GM18907 (cell line): ENCODE measurements around the gene PQBP1.

ENCODE experiments used
- ATAC-seq: cut with Tn5 transposase; IDR thresholded peaks from one replicate; pipeline ENCODE4 v1.9.1; 2021; ENCODE audit warnings: mild to moderate bottlenecking, moderate library complexity; ENCODE audit not compliant: unreplicated experiment

PQBP1 gene

DNA sequence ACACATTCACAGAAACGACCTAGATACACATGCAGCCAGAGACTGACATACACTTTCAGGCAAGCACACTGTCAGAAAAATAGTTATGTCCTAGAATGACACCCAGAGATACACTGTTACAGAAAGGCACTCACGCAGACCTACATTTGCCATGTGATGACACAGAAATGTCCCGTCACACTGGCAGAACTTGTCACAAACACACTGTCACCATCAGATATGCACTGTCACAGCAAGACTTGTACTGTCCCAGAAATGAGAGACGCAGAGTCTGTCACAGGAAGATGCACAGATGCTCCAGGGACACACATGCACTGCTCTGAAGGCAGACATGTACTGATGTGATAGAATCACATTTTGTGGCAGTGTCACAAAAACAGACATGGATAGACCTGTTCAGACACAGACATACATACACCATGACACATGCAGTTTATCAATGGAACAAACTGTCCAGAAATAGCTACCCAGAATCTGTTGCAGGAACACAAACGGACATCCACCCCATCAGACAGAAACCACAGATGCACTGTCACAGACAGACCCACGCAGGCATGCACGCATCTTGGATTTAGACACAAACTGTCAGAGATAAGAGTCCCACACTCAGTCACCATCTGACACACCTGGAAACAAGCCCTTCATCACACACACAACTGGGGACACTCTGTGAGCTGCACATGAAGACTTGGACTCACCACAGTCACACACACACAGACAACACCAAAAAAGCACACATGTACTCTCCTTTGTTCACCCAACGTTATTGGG lies 22.4 kb downstream of the PQBP1 start:
- no peak for ATAC-seq

DNA sequence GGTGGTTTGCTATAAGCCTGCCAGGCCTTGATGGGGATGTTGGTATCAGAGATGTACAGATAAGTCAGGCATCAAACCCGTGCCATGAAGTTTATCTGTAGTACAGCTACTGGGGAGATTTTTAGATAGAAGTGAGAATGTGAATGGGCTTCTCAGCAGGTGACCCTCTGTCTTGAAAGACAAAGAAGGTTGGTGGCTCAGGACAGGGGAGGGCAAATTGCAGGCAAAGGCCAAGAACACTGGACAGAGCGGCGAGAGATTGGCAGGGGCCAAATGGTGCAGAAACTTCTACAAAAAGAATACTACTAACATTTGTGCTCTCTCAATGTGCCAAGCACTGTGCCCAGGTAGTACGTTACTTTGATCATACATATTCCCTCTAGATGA lies 23.0 kb downstream of the PQBP1 start:
- no peak for ATAC-seq

DNA sequence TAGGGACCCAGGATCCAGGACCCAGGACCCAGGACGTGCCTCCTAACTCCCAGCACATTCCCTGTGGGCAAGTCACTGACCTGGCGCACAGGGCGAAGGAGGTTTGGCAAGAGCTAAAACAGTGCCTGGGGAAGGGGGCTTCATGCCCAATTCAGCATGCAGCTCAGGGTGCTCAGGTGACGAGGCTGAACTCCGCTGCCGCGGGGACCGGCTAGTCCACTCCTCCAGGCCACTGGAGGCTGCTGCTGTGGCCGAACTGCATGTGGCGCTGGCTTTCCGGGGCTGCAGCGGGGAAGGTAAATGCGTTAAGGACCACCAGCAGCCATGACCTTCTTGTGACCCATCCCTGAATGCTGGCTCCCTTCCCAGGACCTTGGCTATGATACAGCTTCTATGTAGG lies 26.0 kb downstream of the PQBP1 start:
- no peak for ATAC-seq

DNA sequence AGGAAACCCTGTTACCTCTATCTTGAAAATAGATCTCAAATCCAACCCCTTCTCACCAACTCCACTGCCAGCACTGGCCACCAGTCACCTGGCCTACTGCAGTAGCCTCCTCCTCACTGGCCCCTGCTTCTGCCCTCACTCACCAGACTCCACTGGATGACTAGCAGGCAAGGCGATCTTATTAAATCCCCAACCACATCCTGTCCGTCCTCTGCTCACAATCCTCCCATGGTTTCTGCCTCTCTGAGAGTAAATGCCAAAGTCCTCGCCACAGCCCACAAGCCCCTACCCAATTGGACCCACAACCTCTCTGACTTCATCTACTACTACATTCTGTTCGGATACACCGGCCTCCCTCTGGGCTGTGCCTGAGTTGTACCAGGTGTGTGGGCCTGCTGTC lies 26.5 kb downstream of the PQBP1 start:
- no peak for ATAC-seq

DNA sequence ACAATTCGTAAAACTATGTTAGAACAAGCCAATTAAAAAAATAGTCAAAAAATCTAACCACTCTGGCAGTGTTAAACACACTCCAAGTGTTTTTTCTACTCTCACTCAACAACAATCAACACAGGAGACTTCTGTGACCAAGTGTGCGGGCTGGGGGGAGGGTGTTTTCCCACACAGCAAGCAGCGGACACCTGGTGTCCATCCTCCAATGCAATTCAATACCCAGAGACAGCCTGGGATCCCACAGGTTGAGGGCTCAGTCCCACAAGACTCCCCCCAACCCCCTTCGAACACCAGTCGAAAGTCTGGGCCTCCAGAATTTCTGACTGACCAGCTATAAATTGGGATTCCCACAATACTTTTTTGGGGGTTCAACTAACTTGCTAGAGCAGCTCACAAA lies 29.4 kb downstream of the PQBP1 start:
- no peak for ATAC-seq

DNA sequence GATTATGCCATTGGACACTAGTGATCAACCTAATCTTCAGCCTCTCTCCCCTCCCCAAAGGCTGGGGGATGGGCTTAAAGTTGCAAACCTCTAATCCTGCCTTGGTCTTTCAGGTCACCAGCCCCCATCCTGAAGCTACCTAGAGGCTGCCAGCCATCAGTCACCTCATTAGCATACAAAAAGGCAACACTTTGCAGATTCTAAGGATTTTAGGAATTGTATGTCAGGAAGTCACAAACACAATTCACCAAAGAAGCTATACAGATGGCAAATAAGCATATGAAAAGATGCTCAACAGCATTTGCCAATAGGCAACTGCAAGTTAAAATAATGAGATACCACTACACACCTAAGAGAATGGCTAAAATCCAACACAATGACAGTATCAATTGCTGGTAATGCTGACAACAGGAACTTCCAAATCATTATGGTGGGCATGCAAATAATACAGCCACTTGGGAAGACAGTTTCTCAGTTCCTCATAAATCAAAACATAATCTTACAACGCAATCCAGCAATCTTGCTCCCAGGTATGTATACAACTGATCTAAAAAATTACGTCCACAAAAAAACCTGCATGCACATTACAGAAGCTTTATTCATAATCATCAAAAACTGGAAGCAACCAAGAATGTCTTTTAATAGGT lies 30.1 kb downstream of the PQBP1 start:
- ATAC-seq = no peak

DNA sequence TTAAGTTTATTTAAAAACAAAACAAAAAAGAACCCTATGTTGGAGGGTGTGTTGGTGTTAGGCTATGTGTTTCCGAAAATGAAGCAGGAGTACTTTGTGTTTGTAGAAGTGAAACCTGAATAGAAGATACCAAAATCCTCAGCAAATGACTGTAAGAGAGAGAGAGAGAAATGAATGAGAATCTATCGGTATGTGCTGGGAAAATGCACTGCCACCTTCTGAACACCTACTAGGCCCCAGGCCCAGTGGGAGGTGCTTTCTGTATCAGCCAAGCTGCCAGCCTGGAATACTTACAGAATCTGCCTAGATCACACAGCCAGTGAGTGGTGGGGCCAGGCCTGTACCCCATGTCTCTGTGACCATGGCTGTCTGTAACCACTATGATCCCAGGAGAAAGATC lies 36.0 kb downstream of the PQBP1 start:
- peak; percentile 21 for ATAC-seq

DNA sequence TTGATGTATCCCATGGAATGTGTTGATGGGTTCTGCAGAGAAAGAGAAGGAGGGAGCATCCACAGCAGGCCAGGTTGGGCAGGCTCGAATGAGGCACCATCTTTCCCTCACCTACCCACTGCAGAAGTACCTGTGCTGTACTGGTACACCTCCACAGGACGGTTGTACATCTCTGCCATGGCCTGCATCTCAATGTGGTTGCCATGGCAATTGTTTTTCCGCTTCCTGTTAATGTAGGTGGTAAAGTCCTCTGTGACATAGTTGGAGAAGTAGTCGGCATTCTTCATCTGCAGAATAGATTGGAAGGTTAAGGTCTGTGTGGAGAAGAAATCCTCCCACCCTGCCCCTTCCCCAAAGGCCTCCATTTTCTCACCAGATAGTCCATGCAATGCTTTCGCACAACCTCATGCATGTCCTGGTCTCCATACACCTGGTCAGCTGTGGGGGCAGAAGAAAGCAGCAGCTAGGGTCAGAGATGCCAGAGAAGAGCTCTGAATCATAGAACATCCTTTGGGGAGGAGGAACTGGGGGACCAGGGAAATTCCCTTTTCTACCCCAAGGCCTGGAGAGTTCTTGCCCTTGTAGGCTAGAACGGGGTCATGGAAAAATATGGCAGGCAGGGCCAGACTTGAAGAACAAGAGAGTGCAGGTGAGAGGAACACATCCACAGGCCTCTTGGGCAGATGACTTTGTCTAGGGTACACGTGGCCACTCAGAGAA lies 37.0 kb downstream of the PQBP1 start:
- ATAC-seq = no peak

DNA sequence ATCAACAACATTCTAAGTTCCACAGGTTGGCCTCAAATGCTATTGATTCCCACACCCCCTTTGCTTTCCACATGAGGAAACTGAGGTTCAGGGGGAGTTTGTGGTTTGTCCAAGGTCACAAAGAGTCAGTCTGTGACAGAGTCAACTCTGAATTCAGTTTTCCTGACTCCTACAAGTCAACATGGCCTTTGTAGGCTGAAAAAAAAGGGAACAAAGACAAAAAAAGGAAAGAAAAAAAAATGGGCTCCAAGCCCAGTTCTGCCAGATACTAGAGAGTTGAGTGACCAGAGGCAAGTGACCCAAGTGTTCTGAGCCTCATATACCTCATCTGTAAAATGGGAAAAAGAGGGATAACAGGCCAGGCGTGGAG lies 37.6 kb downstream of the PQBP1 start:
- ATAC-seq = no peak

DNA sequence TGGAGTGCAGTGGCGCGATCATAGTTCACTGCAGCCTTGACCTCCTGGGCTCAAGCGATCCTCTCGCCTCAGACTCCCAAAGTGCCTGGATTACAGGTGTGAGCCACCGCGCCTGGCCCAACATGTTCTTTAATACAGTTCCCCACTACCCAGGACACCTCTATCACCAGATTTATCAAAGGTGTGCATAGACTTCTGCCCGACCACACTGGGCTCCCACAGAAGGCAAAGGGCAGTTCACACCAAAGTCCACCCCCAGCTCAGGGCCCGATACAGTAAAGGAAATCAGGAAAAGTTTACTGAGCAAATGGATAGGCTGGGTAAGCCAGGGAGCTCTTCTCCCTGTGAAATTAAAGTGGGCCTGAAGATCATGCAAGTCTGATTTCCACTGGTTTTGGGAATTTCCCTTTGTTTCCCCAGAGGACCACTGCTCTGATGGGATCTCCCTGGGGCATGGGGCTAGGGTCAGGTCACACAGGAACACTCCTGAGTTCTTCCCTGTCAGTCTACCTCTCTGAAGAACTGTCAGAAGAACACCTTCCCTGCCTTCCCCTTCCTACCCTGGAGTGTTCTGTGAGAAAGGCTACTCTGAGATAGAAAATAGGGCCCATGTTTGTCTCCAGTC lies 38.8 kb downstream of the PQBP1 start:
- ATAC-seq = peak; percentile 14

DNA sequence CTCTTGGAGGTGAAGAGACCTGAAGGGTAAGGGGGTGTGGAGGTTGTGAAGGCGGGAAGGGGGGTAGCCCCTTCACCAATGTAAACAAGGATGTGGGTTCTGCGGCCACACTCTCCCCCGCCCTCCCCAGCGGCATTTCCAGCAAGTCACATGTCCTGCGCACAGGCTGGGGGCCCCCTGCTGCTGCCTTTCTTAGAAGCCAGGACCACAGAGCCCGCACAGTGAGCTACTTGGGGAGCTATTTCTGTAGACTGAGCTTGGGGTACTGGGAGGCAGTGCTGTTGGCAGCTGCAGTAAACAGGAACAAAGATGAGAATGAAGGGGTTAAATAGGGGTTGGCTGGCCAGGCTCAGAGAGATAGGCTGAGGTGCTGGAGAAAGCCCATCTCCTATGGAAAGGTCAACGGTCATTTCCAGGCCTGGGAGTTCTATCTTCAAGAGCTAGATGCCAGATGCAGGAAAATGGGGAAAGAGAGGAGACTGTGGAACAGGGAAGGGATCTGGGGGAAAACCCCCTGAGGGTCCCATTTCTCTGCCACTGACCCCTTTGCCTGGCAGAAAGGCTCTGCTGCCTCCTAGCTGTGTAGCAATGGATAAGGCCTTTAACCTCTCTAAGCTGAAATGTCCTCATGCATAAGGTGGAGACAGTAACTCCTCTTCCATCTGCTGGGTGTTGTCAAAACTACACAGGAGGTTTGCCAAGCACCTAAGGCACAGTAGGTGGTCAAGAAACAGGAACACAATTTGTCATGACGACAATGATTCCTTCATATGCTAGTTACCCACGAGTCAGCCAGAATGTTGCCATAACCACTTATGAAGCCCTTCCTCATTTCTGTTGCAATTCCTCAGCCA lies 39.6 kb downstream of the PQBP1 start:
- ATAC-seq = peak; percentile 62

DNA sequence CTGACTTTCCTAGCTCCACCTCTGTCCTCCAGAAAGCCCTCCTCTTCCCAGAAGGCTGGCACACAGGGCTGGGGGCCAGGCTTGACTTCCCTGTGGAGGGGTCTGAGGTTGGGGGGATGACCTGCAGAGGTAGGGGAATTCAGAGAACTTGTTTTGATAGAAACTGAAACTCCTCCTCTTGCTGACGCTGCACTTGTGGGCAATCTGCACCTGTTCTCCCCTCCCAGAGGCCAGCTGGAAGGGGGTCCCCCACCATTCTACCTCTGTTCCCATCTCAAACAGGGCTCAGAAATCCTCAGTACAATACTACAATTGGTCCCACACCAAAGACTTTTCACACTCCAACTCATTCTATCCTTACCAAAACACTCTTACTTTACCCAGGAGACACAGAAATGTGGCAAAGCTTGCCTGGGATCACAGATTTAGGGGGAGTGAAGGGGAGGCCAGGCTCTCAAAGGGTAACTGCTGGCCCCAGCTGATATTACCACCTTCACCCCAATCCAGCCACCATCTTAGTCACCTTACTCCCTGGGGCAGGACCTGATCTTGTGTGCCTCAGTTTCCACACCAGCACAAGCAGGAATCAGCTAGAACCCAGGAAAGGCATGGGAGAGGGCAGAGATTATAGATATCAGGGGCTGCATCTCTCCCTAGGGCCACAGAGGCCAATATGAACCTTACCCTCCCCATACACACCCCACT lies 41.1 kb downstream of the PQBP1 start:
- peak; percentile 58 for ATAC-seq

DNA sequence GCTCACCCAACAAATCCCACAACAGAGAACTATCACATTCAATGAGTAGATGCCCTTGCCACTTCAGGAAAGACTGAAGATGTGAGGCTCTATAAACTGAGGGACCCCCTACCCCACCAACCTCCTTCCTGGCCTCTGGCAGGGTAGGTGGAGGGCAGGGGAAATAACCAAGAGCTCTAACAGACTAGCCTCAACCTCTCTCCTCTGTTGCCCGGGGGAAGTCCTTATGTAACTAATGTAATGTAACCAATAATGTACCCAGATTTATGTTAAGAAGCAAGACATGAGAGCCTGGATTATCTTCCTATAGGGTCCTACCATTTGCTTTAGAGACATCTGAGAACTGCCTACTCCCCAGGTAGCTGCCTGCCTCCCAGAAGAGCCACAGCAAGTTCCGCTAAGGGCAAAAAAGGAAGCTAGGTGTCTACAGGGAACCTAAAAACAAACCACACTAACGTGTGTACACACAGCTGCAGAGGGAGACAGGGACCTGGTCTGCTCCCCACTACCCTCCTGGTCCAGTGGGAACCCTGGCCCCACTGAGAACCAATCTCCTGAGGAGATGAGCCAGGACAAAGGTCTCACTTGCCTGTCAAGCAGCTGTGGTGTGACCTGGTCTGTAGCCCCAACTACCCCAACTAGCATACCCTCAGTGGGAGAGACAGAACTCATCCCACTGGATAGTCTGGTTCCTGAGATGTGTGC lies 41.9 kb downstream of the PQBP1 start:
- ATAC-seq = no peak

DNA sequence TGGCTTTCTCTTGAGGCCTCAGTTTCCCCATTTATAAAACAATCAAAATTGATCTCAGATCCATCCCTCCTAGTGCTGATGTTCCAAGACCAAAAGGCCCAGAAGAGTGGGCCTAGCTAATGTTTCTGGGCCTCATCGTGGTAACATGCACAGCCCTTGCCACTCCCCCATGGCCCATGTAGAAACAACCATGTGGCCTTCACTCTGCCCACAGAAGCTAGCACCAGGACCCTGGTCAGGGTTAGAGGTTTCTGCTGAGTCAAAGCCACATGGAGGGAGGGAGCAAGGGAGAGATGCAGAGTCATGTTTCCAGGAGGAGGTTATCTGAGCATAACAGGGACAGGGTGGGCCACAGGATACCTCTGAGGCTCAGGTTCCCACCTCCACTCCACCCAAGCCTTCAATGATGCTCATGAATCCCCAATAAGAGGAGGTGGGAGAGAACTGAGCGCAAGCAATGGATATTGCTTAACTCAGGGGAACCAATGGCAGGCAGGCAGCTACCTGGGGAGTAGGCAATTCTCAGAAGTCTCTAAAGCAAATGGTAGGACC lies 42.8 kb downstream of the PQBP1 start:
- ATAC-seq = no peak

DNA sequence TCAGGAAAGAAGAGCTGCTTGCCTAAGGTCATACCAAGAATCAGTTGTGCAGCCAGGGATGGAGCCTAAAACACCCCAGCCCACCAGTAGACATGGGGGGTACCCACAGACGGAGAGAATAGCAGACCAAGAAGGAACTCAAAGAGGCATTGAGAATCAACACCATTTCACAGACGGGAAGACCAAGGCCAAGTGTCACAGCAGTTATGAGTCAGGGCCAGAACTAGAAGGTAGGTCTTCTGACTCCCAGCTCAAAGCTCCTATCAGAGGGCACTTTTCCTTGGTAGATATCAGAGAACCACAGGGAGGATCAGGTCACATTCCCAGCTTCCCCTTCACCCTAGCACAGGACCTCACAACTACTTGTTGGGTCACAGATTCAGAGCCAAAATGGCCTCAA lies 45.2 kb downstream of the PQBP1 start:
- no peak for ATAC-seq

DNA sequence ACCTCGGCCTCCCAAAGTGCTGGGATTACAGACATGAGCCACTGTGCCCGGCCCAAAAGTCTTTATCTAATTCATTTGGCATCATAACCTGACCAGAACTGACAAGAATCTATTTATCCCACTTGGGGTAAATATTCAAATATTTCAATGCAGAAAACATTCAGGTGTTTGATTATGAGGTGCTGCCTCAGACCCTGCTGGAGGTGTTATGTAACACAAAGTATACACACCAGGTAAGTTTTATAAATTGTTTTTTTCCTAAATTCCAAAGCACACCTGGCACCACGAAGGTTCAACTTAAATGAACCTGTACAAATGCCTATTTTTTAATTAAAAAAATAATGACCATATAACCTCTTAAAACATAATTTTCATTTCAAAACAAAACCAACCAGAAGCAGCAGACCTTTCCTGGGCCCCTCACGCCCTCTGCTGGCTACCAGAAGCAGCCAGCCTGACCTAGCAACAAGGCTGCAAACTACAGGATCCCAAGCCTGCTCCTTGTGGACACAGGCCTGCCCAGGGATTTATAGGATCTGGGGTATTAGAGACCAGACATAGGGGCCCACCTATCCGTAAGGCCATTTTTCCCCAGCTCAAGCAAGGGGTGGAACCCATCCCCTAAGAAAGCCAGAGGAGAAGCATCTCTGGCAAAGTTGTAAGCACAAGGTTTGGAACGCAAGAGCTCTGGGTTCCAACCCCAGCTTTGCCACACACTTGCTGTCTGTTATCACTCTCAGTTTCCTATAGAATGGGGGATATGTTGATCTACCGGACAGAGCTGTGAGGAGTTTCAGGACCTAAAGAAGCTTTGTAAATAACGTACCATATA lies 48.0 kb downstream of the PQBP1 start:
- ATAC-seq = no peak

DNA sequence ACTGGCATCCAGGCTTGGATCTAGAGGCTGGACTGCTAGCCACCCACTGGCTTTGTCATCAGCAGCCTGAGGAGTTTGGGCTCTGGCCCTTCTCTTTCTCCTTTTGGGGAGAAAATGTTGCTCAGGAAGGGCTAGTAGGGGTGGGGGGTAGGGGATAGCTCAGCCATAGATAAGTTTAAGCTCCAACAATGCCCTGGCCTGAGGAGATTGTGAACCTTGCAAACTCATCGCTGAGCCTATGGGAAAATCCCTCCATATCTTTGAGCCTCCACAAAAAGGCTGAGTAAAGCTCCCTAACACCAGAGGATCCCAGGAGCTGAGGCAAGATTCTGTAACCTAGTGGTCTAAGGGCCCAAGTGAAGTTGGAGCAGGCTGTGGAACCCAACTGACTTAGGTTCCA lies 50.9 kb downstream of the PQBP1 start:
- no peak for ATAC-seq
